OCI-LY1 (cell line): ENCODE data around the gene CCDC181.

Source experiments
- H2AFZ ChIP-seq: fragments of 200-600 bp; sonication (generic), shearing (Covaris generic); 2 replicates; pipeline ENCODE4 v1.6.0; 2014; ENCODE audit warnings: antibody characterized with exemption, mild to moderate bottlenecking, low read length
- H3F3A ChIP-seq: fragments of 200-600 bp; sonication (generic), shearing (Covaris generic); 2 replicates; pipeline ENCODE4 v1.6.0; 2014; ENCODE audit warnings: mild to moderate bottlenecking, antibody characterized with exemption, low read length, moderate library complexity; ENCODE audit not compliant: insufficient read depth
- H3K27ac ChIP-seq: fragments of 200-600 bp; sonication (generic); 2 replicates; pipeline ENCODE4 v1.5.1; 2014; ENCODE audit warnings: low read length, mixed run types, mild to moderate bottlenecking, low read depth; ENCODE audit not compliant: poor library complexity, severe bottlenecking
- H3K27me3 ChIP-seq: fragments of 200-600 bp; sonication (generic); 2 replicates; pipeline ENCODE4 v1.6.0; 2014; ENCODE audit warnings: antibody characterized with exemption, mild to moderate bottlenecking, low read length, moderate library complexity; ENCODE audit not compliant: insufficient read depth
- H3K36me3 ChIP-seq: fragments of 200-600 bp; sonication (generic); 2 replicates; pipeline ENCODE4 v1.6.1; 2014; ENCODE audit warnings: mild to moderate bottlenecking, antibody characterized with exemption, low read length, moderate library complexity, mixed read lengths; ENCODE audit not compliant: insufficient read depth
- H3K4me1 ChIP-seq: fragments of 200-600 bp; sonication (generic); 2 replicates; pipeline ENCODE4 v1.5.1; 2014; ENCODE audit warnings: mild to moderate bottlenecking, low read length, moderate library complexity; ENCODE audit not compliant: insufficient read depth, severe bottlenecking
- H3K4me2 ChIP-seq: fragments of 200-600 bp; sonication (generic), shearing (Covaris generic); 2 replicates; pipeline ENCODE4 v1.6.1; 2014; ENCODE audit warnings: low read length
- H3K4me3 ChIP-seq: fragments of 200-600 bp; sonication (generic); 2 replicates; pipeline ENCODE4 v1.5.1; 2014; ENCODE audit warnings: low read length, low read depth, mild to moderate bottlenecking, mixed read lengths; ENCODE audit not compliant: poor library complexity, severe bottlenecking
- H3K79me2 ChIP-seq: fragments of 200-600 bp; shearing (Covaris generic); 2 replicates; pipeline ENCODE4 v1.6.1; 2016; ENCODE audit warnings: mixed run types, low read length, mixed read lengths; ENCODE audit not compliant: insufficient read depth
- H3K9ac ChIP-seq: fragments of 200-600 bp; sonication (generic), shearing (Covaris generic); 2 replicates; pipeline ENCODE4 v1.6.1; 2014; ENCODE audit warnings: mild to moderate bottlenecking, low read length, mixed read lengths
- H3K9me2 ChIP-seq: fragments of 200-600 bp; sonication (generic), shearing (Covaris generic); 2 replicates; pipeline ENCODE4 v1.6.1; 2014; ENCODE audit warnings: low read depth, mild to moderate bottlenecking, low read length, mixed read lengths
- H3K9me3 ChIP-seq: fragments of 200-600 bp; shearing (Covaris generic); 2 replicates; pipeline ENCODE4 v1.6.1; 2014; ENCODE audit warnings: low read length, mixed read lengths
- H4K20me1 ChIP-seq: fragments of 200-600 bp; sonication (generic), shearing (Covaris generic); 2 replicates; pipeline ENCODE4 v1.6.0; 2016; ENCODE audit warnings: mild to moderate bottlenecking, low read length; ENCODE audit not compliant: insufficient read depth
- CTCF ChIP-seq: fragments of 200-600 bp; sonication (generic), shearing (Covaris generic); IDR thresholded peaks from 2 replicates; pipeline ENCODE4 v1.5.1; 2017; ENCODE audit warnings: mild to moderate bottlenecking, antibody characterized with exemption, low read length, moderate library complexity, mixed read lengths
- EZH2 ChIP-seq: fragments of 200-600 bp; sonication (generic), shearing (Covaris generic); IDR thresholded peaks from 2 replicates; pipeline ENCODE4 v1.8.0; 2017; ENCODE audit warnings: borderline replicate concordance, mixed run types, mild to moderate bottlenecking, antibody characterized with exemption, low read length, moderate library complexity, mixed read lengths

The CCDC181 gene

GRCh38 chr1:169364948-169365347, 62.3 kb downstream of the CCDC181 start:
- Histone ChIP-seq H3K79me2 (peaks cover 15% of the 10 kb centered on the region), H3K4me1 (peaks cover 40% of the 10 kb centered on the region), H3K27ac (no peak overlapping the region), H2AFZ (no peak overlapping the region), H4K20me1 (no peaks in the 10 kb centered on the region), H3K9ac (no peak overlapping the region), H3F3A (no peaks in the 10 kb centered on the region), H3K9me2 (no peaks in the 10 kb centered on the region), H3K27me3 (no peaks in the 10 kb centered on the region), H3K36me3 (peaks cover 3% of the 10 kb centered on the region; the same call in 1 of the 2 replicates), H3K4me3 (no peak overlapping the region), H3K9me3 (no peaks in the 10 kb centered on the region), H3K4me2 (no peak overlapping the region)
- TF ChIP-seq EZH2 (no peak), CTCF (no peak)

- H4K20me1 ChIP-seq: no peaks in the 10 kb centered on the region
- no peaks in the 10 kb centered on the region for H3K9me2 ChIP-seq
- H3K9ac ChIP-seq: no peak overlapping the region
- H2AFZ ChIP-seq: no peak overlapping the region
- H3K36me3 ChIP-seq: no peaks in the 10 kb centered on the region
- H3K27ac ChIP-seq: no peak overlapping the region
- H3K4me2 ChIP-seq: no peak overlapping the region
- no peaks in the 10 kb centered on the region for H3K9me3 ChIP-seq
- H3K79me2 ChIP-seq: no peaks in the 10 kb centered on the region
- no peaks in the 10 kb centered on the region for H3F3A ChIP-seq
- H3K4me3 ChIP-seq: no peak overlapping the region
- TF ChIP-seq EZH2 (no peak), CTCF (no peak)
- H3K4me1 ChIP-seq: peaks cover 25% of the 10 kb centered on the region
- no peaks in the 10 kb centered on the region for H3K27me3 ChIP-seq
These were observed 64.1 kb downstream of the CCDC181 start for GRCh38 chr1:169363046-169363730.

- peaks cover 15% of the 10 kb centered on the region for H3K4me1 ChIP-seq
- TF ChIP-seq CTCF (no peak), EZH2 (no peak)
- no peak overlapping the region for H3K4me3 ChIP-seq
- H3K36me3 ChIP-seq: no peaks in the 10 kb centered on the region
- H3F3A ChIP-seq: no peaks in the 10 kb centered on the region
- H3K4me2 ChIP-seq: peak overlapping the region; percentile 39
- no peaks in the 10 kb centered on the region for H3K27me3 ChIP-seq
- no peaks in the 10 kb centered on the region for H3K9me3 ChIP-seq
- peak overlapping the region; percentile 85; the same call in 1 of the 2 replicates for H2AFZ ChIP-seq
- no peak overlapping the region for H3K9ac ChIP-seq
- H3K9me2 ChIP-seq: no peaks in the 10 kb centered on the region
- H4K20me1 ChIP-seq: no peaks in the 10 kb centered on the region
- H3K27ac ChIP-seq: no peak overlapping the region
- H3K79me2 ChIP-seq: no peaks in the 10 kb centered on the region
These were observed 66.0 kb downstream of the CCDC181 start for GRCh38 chr1:169361281-169361680.
